Fibroblast of skin of right quadriceps (primary cell): ENCODE data around the gene NR1H3.

Experiments
- DNase-seq: peaks from one replicate; pipeline ENCODE4 v3.0.0-alpha.2; 2013

The NR1H3 gene

DNA sequence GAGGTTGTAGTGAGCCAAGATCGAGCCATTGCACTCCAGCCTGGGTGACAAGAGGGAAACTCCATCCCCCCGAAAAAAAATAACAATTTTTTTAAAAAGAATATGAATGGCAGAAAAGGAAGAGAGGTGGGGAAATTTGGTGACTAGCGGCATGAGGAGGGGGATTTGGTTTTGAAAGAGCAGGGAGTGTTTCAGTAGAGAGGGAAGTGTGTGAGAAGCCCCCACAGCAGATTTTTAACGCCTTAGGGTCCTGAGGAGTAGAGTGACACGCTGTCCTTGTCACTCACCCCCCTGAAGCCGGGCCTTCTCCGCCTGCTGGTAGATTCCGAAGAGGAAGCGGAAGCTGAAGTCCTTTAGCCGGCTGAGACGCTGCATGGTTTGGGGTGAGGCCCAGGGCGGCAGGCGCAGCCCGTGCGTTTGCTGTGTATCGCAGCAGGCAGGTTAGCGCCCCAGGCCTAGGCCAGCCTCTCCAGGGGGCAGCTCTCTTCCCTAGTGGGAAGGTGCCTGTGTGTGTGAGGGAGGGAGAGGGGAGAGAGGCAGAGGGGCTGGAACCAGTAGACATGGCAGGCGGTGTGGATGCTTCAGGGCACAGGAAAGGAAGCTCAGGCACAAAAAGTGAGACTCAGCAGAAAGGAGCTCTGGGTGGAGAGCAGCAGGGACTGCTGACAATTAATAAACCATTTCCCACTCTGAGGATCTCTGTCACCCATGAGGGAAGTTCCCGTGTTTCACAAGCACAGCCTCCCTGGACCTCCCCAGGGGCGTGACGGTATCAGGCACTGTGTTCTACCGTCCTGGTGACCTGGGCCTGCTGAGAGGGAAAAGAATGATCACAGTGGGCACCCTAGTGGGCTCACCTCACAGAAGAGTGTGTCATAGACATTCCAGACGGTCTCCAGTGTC is 13.1 kb upstream of the NR1H3 start:
- no peak for DNase-seq

DNA sequence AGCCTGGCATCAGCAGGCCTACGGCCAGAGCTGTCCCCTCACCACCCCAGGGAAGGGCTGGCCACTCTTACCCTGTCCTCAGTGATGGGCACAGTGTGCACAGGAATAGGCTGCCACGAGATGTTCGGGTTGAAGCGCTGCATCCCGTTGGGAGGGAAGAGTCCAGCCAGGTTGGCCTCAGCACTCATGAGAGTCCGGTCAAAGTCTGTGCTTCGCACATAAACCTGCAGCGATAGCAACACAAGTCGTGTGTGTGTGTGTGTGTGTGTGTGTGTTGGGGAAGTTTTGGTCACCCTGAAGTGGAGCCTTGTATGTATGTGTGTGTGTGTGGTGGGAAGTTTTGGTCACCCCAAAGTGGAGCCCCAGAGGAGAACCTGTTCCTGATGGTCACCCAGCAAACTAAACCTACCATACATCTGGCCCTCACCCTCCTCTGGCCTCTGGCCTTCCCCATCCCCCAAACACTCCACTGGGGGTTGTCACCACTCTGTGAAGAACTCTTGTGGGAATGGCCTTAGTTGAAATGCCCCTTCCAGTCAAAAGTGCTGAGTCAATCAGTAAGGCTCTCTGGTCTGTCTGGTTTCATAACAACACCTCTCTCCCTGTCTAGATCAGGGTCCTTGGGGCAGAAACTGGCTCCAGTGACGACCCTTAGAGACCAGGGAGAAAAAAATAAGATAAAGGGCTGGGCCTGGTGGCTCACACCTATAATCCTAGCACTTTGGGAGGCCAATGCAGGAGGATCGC is 12.0 kb upstream of the NR1H3 start:
- no peak for DNase-seq

DNA sequence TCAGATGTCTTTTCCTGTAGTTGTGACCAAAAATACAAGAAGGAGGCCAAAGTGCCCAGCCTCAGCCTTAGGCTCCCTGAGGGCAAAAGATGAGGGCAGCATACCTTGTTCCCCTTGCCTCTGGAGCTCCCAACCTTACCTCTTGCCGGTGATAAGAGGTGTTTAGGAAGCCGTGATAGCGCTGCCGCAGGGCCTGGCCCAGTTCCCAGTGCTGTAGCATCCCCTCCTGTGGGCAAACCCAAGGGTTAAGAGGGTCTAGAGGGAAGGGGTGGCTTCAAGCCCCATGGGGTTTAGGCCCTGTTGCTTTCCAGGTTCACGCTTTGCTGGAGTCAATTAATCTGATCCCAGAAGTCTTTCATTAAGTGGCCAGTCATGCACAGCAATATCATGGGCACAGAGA is 10.3 kb upstream of the NR1H3 start:
- no peak for DNase-seq

DNA sequence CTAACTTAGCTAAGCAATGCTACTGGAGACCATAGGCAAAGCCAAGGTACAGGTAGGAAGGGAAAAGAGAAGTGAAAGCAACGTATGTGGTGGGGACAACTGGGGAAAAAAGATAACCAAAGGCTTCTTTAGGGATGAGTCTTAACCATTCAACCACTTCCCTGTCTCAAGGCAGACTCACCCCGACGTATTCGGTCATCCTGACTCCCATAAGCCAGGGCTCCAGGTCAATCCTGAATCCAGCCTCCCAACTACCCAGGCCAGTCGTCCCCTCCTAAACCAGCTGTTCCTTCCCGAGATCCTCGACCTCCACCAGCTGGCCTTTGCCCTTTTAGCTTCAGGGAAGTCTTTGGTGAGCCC is 9.5 kb upstream of the NR1H3 start:
- DNase-seq = no peak

DNA sequence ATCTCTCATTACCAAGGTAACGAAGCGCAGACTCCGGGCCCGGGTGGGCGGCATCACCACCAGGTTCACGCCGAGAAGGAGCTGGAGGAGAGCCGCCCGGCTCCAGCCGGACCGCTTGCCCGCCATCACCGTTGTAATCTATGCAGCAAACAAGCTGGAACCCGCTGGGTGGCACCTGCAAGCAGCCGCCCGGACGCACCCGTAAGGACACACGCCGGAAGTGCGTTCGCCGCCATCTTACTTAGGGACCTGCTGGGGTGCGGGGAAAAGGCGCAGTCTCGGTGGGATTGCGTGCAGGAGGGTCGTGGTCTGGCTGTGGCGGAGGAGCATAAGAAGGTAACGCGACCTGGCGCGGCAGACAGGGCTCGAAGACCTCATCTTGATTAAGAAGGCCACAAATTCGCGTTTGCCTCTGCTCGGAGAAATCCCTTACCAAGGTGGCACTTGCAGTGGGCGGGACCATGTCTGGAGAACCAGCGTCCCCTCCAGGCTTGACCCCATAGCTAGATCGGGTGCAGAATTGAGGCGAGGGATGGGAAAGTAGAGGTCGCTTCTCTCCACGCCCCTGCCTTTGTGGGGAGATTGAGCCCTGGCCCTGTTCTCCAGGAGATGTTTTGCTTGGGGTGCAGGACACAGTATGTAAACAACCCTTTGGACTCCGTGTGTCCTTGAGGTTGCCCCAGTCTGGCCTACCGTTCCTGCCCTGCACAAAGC is 9.0 kb upstream of the NR1H3 start, which contains the start of gene ACP2:
TSS of gene ACP2 (minus strand) at position 151 of the 714 bp plus-strand sequence. CDS start at position 126, 25 bp downstream.
- peak; percentile 87 for DNase-seq

DNA sequence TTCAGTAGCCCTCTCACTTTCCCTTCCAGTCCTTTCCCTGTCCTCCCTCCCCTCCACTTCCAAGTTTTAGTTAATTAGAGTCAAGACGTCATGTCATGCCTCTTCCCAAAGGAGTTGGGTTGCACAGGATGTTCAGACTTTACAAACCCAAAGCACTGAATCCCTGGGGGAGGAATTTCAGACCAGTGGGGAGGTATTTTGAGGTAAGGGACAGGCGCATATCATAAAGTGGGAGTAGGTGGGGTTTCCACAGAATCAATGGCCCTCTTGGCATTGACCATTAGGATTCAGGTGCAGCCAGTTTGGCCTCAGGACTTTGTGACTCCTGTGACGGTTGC is 8.4 kb upstream of the NR1H3 start:
- DNase-seq = no peak

DNA sequence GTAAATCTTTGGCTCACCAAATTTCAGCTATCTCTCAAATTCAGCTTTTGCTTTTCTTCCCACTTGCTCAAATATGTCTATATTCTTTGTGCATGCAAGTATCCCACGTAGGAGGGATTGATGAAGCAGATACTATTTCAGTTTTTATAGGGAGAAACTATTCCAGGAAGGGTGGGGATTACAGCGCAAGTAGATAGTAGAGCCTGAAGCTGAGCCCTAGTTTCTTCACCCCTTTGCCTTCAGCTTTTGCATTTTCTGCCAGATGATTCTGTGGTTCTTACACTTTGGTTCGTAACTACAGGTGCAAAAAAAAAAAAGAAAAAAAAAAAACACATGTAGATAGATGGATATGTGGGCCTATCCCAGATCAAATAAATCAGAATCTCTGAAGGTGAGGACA is 6.0 kb upstream of the NR1H3 start:
- no peak for DNase-seq

DNA sequence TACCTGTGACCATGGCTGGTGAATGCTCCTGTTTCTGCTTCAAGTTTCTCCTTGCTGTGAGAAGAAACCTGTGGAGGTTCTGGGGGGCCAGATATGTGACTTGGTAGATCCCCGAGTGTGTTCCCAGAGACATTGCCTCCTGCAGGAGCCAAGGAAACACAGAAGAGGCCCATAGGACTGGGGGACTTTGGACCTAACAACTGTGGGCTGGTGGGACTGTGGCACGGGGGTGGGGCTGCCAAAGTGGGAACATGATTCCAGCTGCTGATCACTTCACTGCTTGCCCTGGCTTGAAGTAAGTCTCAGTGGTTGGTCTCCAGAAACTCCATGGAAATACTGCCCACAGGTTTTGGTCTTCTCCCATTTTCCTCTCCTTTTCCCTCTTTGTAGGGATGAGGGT is 4.1 kb upstream of the NR1H3 start:
- no peak for DNase-seq

DNA sequence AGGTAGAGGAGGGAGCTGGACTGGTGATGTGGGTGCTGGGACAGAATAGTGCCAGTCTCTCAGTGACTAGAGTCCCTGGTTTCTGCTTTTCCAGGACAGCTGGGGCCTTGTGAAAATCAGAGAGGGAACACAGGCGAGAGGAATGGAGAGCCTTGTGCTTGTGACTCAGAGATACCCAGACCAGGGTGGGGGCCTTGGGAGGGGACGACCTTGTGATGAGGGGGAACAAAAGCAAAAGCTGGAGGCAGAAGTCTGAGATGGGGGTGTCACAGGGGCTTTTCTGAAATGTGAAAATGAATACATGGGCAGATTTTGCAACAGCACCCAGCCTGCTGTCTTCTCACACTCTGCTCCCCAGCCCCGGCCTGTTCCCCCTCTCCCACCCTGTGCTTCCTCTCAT is 3.4 kb upstream of the NR1H3 start:
- no peak for DNase-seq

DNA sequence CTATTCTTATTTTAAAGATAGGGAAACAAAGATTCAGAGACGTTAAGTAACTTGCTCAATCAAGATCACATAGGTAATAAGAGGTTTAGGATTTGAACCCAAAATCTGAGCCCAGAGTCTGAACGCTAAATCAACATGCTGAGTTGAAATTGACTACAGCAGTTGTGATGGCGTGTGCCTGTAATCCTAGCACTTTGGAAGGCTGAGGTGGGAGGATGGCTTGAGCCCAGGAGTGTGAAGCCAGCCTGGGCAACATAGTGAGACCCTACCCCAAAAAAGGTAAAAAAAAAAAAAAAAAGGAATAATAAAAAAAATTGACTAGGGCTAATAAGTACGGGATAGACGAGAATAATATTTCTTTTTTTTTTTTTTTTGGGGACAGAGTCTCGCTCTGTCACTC is 1.4 kb upstream of the NR1H3 start:
- DNase-seq = no peak

DNA sequence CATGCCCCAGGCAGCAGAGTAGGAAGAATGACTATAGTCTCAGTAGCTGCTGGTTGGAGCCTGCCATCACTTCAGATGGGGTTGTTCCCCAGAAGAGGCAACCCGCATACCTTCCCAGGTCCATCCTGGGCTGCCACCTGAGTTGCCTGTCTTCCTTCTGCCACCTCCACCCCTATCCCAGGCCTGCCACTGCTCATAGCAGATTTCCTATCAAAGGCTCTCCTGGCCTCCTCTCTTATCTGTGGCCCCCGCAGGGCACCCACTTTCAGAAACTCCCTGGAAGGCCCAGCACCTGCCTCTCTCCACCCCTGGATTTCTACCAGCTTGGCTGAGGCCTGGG is 649 bp upstream of the NR1H3 start:
- DNase-seq = no peak

DNA sequence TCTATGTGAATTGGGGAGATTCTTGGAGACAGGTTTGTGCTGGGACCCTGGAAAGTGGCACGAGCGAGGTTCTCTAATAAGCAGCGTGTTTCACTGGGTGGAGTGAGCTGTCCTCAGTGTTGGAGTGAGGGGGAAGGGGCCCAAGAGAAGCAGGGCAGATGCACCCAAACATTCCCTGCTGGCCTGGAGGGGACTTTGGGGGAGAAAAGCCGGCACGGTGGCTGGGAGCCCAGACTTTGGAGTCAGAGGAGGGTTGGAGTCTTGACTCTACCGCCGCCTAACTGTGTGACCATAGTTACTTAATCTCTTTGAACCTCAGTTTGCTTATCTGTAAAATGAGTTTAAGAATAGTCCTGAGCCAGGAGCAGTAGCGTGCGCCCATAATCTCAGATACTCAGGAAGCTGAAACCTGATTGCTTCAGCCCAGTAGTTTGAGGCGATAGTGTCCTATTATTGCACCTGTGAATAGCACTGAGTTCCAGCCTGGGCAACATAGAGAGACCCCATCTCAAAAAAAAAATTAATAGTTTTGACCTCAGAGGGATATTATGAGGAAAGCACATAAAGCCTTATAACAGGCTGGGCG is 614 bp downstream of the NR1H3 start:
- no peak for DNase-seq

DNA sequence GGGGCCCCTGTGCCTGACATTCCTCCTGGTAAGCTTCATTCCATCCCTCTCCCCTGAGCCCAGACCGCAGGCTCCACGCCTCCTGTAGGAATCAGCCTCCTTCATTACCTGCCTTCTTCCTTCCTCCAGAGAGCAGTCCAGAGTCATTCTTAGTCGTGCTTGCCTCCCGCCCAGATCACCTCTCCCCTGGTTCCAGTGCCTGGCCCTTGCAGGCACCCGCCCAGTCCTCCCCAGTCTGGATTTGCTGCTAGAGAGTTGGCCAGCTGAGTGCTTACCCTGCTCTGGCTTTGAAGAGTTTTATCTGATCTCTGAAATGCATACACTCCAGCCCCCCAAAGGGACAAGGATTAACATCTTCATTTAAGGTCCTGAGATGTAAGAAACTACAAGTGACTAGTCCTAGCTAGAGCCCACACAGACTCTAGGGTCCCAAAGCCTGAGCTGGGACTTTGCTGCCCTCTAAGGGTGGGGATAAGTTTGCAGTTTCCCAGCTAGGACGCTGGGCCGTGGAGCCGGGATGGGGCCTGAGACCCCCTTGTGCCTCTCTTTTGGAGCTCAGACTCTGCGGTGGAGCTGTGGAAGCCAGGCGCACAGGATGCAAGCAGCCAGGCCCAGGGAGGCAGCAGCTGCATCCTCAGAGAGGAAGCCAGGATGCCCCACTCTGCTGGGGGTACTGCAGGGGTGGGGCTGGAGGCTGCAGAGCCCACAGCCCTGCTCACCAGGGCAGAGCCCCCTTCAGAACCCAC is 1.6 kb downstream of the NR1H3 start:
- DNase-seq = peak; percentile 27

DNA sequence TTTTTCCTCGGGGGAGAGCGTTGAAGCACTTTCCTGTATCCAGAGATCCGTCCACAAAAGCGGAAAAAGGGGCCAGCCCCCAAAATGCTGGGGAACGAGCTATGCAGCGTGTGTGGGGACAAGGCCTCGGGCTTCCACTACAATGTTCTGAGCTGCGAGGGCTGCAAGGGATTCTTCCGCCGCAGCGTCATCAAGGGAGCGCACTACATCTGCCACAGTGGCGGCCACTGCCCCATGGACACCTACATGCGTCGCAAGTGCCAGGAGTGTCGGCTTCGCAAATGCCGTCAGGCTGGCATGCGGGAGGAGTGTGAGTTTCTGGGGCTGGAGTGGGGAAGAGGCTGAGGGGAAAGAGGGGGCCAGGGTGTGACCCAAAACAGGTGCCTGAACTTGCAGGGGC is 2.6 kb downstream of the NR1H3 start:
- DNase-seq = no peak

DNA sequence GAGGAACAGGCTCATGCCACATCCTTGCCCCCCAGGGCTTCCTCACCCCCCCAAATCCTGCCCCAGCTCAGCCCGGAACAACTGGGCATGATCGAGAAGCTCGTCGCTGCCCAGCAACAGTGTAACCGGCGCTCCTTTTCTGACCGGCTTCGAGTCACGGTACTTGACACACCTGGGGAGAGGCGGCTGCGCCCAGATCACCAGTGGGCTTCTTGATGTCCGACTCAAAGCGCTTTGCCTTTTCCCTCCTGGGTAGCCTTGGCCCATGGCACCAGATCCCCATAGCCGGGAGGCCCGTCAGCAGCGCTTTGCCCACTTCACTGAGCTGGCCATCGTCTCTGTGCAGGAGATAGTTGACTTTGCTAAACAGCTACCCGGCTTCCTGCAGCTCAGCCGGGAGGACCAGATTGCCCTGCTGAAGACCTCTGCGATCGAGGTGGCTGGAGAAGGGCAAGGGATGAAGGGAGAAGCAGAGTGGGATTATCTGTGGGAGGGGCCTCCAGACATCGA is 3.5 kb downstream of the NR1H3 start:
- DNase-seq = no peak

DNA sequence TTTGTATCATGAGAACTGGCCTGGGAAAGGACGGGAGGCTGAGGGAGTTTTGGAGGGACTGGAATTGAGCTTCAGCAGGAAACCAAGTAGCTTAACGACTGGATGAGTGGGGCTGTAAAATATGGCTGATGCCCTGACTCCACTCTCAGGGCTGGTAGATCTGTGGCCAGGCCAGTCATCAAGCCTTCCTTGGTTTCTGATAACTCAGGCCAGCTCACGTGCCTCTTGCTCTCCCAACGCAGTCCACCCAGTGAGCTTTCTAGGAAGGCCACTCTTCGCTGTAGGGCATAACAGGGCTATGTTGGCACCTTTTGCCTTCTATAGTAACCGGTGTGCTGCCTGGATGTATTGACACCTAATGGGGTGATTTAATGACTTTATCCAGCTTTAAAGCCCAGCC is 6.3 kb downstream of the NR1H3 start:
- no peak for DNase-seq

DNA sequence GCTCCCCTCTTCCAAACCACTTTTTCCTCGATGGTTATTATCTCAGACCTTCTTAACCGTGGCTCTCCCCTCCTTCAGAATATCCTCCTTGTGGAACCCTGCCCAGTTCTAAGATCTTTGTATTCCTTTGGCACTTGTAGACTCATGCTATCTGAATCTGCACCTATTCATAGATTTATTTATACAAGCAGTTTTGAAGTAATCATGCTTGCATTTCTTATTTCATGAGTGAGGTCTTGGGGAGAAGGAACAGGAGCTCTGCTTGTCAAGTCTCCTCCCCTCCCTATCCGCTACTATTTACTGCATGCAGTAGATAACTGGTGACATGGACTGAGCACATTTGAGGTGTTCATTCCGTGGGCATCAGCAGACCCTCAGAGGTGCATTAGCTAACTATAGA is 6.7 kb downstream of the NR1H3 start:
- DNase-seq = no peak

DNA sequence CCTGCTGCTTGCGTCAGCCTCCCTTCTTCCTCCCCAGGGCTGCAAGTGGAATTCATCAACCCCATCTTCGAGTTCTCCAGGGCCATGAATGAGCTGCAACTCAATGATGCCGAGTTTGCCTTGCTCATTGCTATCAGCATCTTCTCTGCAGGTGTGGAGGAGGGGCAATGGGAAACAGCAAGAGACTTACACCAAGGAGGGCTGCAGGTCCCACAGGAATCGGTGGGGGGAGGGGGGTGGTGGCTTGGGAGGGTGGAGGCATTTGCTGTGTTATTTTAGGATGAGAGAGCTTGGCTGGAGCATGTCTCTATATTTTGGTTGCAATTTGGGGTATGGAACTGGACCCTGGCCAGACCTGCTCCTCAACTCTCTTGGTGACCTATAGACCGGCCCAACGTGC is 10.1 kb downstream of the NR1H3 start:
- DNase-seq = no peak

DNA sequence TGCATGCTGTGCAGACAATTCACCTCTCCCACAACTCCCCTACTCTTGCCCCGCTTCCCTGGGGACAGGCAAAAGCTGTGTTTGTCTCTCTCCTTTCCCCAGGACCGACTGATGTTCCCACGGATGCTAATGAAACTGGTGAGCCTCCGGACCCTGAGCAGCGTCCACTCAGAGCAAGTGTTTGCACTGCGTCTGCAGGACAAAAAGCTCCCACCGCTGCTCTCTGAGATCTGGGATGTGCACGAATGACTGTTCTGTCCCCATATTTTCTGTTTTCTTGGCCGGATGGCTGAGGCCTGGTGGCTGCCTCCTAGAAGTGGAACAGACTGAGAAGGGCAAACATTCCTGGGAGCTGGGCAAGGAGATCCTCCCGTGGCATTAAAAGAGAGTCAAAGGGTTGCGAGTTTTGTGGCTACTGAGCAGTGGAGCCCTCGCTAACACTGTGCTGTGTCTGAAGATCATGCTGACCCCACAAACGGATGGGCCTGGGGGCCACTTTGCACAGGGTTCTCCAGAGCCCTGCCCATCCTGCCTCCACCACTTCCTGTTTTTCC is 10.7 kb downstream of the NR1H3 start:
- DNase-seq = no peak

DNA sequence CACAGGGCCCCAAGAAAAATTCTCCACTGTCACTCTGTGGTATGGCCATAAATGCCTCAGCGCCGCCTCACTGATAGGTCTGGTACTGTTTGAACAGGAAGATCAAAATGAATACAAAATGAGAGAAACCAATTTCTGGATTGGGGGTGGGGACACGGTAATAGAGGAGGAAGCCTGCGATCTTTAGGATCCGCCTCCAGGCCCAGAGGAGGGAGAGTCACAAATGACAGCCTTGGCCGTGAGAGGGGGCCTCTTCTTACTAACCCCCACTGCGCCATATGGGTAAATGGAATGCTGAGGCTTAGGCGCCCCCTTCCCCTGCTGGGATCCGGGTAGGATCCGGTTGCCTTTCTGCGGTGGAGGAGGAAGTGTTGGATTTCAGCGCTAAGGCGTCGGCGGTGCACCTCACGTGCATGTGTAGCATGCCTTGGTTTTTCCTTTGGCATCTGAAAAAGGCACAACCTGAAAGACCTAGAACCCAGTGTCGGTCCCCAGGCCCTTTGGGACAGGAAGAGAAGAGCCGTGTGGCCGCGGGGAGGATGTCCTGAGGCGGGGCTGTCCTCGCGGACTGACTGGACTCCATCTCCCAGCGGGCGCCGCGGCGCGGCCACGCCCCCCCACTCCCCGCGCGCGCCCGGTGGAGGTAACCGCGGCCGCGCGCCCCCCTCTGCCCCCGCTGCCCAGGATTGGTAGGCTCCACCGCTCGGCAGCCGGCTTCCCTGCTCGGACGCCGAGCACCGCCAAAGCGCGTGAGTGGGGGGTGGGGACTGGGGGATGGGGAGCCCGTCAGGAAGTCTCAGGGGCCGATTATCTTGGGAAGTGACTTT is 11.4 kb downstream of the NR1H3 start:
- peak; percentile 94 for DNase-seq

DNA sequence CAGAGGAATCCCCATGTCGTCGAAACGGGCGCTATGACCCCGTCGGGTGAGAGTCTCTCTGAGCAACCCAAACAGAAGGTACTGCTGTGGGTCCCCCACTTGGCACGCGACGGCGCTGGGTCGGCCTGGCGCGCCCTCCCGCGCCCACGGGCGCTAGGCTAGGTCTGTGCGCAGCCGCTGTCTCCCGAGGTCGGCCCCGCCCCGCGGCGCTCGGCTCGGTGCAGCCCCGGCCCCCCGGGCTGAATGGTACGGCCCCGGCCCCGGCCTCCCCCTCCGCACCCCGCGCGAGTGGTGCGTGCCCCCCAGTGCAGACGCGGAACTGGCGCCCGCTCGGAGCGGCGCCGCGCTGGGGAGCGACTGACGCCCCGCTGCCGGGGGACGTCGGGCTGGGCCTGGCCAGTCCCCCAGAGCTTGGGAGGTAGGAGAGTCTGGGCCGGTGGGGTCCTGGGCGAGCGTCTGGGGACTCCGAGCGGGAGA is 12.1 kb downstream of the NR1H3 start, which contains the start of gene MADD:
TSS of gene MADD (plus strand) at position 305 of the 477 bp plus-strand sequence.
- DNase-seq = peak; percentile 88
